HG02840 (cell line): Measurements from ENCODE around the gene ESPNL.

Experiments used
- ATAC-seq: cut with Tn5 transposase; IDR thresholded peaks from one replicate; pipeline ENCODE4 v1.9.1; 2021; ENCODE audit warnings: mild to moderate bottlenecking, moderate library complexity, moderate number of reproducible peaks; ENCODE audit not compliant: unreplicated experiment, low FRiP score

Gene ESPNL

DNA sequence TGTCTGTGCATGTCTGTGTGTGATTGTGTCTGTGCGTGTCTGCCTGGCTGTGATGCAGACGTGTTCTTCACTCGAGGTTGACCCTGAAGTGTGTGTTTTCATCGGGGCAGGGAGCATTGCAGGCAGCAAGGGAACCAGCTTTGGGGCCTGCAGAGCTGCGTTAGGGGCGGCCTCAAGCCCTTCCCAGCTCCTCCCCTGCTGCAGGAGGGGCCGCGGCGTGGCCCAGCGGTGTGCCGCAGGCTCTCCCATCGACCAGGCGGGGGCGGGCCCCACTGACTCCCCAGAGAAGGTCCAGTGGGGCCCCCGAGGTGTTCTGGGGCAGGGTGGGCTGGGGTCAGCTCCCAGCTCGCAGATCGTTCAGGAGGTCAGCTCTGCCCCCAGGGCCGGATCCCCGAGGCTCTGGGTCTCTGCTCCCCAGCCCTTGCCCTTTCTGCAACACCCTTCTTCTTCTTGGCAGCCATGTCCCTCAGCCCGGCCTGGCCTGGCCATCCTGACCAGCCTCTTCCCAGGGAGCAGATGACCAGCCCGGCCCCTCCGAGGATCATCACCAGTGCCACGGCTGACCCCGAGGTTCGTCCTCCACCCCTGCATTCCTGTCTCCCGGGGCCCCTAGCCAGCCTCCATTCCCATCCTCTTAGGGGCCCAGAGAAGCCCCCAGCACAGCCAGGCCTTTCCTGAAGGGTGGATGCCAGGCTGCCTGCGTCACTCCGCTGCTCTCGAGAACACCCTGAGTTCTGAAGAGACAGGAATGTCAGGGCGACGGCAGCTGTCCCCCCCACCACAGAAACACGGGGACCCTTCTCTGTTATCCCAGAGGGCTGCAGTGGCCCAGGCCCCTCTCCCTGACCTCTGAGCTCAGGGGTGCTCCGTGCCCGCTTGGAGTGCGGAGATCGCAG is 27.3 kb downstream of the ESPNL start:
- ATAC-seq = no peak

DNA sequence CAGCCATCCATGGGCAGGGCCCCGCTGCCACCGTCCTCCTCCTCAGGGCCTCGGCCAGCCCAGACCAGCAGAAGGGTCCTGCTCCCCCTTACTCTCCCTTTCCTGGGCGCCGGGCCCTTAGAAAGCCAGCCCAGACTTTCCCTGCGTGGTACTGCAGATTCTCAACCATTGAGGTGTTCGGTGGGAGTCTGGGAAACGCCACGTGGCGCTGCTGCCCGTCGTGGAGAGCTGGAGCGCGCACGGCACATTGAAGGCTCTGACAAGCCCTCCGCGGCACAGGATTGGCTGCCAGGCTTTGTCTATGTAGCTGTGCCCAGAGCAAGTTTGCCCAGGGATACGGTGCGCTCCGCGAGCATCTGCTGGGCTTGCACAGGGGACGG is 27.9 kb downstream of the ESPNL start:
- no peak for ATAC-seq

DNA sequence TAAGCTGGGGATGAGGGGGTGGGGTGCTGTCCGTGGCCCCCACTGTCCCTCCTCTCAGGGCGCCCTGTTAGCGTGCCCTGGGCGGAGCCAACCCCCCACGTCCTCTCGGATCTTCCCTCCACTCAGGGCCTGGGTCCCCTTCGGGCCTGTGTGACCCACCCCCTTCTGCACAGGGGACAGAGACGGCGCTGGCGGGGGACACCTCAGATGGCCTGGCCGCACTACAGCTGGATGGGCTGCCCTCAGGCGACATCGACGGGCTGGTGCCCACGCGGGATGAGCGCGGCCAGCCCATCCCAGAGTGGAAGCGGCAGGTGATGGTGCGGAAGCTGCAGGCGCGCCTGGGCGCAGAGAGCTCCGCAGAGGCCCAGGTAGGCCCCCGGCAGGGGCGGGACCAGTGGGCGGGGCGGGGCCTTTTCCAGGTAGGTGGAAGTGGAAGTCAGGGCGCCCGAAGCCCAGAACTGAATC is 28.4 kb downstream of the ESPNL start:
- ATAC-seq = no peak

DNA sequence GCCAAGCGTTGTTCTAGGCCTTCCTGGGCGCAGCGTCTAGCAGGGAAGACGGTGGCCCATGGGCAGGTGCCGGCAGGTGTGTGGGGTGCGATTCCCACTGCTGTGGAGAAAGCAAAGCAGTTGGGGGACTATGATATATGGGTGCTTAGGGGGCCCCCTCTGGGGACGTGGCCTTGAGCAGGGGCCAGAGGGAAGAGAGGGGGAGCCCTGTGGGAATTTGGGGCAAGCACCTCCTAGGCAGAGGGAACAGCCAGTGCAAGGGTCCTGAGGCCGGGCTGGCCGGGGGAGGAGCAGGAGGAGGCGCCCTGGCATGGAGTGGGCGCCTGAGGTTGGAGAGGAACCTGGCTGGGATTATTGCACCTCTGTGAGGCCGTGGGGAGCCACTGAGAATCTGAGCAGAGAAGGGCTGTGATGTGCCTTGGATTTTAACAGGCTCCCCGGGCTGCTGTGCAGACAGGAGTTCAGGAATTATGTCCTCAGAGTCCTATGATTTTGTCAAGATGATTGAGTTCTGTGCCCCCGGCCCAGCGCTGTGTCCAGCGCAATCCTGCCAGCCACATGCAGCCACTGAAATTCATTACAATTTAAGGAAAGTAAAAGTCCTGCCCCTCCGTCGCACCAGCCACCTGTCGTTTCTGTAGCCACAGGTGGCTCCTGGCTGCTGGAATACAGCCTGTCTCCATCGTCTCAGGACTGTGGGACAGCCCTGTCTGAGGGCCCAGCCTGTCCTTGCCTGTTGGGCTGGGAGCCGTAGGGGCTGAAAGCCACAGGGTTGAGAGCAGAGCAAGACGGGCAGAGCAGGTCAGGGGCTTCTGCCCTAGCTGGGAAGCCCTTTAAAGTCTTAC is 29.2 kb downstream of the ESPNL start:
- no peak for ATAC-seq

DNA sequence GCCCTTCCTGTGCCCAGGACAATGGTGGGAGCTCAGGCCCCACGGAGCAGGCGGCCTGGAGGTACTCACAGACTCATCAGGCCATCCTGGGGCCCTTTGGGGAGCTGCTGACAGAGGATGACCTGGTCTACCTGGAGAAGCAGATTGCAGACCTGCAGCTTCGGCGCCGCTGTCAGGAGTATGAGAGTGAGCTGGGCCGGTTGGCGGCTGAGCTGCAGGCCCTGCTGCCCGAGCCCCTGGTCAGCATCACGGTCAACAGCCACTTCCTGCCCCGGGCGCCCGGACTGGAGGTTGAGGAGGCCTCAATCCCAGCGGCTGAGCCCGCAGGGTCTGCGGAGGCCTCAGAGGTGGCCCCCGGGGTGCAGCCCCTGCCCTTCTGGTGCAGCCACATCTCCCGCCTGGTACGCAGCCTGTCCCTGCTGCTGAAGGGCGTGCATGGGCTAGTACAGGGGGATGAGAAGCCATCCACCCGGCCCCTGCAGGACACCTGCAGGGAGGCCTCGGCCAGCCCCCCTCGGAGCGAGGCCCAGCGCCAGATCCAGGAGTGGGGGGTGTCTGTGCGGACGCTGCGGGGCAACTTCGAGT is 30.1 kb downstream of the ESPNL start:
- no peak for ATAC-seq

DNA sequence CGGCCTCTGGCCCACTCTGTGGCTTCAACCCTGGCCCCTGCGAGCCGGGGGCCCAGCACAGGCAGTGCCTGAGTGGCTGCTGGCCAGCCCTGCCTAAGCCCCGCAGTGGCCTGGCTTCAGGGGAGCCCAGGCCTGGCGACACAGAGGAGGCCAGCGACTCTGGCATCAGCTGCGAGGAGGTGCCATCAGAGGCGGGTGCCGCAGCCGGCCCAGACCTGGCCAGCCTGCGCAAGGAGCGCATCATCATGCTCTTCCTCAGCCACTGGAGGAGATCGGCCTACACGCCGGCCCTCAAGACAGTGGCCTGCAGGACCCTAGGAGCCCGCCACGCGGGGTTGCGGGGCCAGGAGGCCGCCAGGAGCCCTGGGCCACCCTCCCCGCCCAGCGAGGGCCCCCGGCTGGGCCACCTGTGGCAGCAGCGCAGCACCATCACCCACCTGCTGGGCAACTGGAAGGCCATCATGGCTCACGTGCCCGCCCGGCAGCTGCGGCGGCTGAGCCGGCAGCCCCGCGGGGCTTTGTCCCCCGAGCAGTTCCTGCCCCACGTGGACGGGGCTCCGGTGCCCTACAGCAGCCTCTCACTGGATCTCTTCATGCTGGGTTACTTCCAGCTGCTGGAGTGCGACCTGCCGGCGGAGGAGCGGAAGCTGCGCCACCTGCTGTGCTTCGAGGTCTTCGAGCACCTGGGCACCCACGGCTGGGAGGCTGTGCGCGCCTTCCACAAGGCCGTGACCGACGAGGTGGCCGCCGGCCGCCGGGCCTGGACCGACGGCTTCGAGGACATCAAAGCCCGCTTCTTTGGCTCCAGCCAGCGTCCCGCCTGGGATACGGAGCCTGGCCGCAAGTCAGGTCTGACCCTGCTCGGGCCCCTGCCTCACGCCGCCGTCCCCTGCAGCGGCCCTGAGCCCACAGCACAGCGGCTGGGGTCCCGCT is 30.8 kb downstream of the ESPNL start:
- no peak for ATAC-seq

DNA sequence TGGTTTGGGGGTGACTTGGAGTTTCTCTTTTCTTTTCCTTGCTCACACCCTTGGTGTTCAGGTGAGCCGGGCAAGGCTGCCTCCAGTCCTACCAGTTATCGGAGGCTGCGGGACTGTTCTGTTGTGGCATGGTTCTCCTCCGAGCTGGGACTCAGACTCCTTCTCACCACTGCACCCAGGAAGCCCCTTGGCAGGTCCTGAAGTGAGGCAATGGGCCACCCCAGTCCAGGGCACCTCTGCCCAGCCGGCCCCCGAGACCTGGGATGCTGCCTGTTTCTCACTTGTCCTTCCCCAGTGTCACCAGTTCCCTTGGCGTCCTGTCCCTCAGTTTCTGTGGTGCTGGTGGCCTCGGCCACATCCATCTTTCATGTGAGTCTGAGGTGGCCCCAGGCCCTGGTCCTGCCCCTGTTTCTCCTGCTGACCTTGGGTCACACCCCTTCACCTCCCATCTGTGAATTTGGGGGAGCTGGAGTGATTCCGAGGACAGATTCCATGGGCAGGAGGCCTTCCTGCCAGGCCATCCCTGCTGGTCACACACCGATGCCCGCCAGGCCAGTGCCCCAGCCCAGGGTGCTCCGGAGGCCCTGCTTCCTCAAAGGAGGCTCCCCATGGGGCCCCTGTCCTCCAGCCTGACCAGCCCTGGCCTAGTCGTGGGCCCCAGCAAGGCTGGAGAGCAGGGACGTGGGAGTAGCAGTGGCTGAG is 31.8 kb downstream of the ESPNL start:
- ATAC-seq = no peak

DNA sequence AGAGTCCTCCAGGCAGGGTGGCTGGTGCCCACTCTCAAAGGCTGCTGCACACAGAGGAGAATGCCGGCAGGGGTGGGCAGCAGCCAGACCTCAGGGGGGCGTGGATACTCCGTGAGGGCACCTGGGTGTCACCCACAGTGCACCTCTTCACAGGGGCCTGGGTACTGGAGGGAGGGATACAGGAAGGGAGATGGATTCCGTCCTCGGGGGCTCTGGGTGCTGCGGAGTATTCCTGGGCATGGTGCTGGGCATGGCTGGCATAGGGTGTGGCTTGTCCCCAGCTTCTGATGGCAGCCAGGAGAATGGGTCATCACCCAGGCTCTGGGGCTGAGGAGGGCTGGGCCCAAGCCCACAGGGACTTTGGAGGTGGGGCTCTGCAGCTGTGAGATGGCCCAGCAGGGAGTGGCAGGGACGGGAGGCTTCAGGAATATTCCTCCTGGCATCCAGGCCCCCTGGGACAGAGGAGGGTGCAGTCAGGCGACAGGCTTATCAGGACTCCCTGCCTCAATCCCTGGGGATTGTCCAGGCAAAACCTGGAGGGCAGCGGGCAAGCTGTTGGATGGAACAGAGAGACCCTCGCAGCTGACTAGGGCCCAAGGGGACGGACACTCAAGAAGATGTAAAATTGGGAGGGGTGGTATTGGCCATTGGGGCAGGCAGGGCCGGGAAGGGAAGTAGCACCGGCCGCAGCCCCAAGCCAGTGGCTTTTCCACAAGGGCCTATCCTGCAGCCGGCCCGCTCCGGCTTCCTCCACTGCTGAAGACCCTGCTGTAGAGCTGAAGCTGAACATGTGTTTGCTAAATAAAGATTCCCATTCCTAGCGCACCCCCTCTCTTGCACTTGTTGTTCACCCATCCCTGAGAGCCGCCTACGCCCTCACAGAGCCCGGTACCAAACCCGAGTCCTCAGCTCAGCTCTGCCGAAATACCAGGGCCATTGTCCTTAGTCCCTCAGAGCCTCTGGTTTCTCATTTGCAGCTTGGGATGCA is 32.6 kb downstream of the ESPNL start:
- no peak for ATAC-seq

DNA sequence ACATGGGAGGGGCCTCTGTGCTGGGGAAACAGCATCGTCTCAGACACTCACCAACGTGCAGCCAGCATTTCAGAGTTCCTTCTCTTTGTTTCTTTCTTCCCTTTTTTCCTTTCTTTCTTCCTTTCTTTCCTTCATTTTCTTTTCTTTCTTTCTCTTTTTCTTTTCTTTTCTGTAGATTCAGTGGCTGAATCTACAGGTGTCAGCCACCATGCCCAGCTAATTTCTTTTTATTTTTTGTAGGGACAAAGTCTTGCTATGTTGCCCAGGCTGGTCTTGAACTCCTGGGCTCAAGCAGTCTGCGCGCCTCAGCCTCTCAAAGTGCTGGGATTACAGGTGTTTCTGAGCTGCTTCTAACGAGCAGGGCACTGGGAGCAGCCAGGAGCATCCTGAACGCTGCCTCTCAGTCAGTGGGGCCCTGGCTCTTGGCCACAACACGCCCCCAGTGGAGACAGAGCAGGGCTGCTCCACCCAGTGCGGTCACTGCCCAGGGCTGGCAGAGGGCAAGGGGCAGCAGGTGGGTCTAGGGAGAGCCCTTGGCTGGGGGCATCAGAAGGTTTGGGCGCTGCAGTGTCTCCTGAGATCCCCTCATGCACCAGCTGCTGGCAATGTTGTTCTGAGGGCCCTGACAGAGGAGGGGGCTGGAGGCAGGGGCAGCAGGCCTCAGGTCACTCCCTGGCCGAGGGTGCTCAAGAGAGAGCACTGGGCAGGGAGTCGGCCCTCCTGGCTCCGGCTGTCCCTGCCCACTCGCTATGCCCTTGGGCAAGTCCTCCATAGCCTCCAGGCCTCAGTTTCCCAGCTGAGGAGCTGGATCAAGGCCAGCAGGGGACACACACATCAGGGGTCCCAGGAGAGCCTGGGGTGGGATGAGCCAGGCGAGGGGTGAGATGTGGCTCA is 33.6 kb downstream of the ESPNL start:
- no peak for ATAC-seq

DNA sequence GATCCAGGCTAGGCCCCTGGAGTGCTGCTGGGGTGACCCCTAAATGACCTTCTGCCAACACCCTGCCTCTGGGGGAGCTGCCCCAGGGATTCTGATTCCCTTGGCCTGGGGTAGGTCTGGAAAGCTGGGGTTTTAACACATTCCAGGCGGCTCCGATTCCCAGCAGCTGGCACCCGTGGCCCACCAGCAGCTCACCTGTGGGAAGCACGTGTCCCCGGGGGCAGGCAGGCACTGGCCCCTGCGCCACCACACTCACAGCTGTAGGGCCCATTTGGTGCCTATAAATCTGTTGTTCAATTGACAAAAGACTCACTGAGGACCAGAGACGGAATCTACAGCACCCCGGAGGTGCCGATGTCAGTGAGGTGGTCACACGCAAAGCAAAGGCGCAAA is 34.2 kb downstream of the ESPNL start:
- ATAC-seq = no peak

DNA sequence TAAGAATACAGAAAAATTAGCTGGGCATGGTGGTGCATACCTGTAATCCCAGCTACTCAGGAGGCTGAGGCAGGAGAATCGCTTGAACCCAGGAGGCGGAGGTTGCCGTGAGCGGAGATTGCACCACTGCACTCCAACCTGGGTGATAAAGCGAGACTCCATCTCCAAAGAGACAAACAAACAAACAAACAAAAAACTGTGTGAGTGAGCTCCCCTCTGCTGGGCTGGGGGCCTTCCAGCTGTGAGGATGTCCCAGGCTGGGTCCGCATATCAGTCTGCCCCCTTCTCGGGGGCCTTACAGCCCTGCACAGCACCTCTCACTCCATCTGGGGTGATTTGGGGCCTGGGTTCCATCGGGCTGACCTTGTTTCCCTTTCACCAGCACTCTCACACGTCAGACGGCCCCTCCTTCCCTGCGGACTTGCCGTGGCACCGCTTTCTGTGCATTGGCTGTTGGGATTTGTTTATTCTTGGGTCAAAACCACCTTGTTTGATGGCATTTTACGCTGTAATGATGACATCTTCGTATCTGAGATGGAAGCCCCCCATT is 35.5 kb downstream of the ESPNL start:
- ATAC-seq = no peak

DNA sequence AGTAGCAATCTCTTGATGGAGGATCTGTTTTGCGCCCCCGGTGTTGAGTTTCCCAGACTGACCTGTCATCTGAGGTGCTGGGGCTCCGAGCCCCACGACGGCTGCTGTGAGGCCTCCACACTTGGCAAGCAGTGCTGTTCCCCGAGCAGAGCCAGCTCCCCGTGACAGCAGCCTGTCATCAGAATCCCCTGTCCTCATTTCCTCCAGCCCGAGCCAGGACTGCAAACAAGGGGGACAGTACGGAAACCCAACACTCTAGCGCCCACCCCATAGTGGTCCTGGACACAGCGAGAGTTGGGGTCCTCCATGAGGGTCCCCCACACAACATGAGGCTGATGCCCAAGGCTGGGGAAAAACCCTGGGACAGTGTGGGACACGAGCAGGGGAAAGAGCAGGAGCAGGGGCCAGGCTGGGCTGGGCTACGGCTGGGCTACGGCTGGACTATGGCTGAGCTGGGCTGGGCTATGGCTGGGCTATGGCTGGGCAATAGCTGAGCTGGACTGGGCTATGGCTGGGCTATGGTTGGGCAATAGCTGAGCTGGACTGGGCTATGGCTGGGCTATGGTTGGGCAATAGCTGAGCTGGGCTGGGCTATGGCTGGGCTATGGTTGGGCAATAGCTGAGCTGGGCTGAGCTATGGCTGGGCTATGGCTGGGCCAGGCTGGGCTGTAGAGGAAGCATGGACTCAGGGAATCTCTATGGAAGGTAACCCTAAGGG is 36.8 kb downstream of the ESPNL start:
- ATAC-seq = no peak

DNA sequence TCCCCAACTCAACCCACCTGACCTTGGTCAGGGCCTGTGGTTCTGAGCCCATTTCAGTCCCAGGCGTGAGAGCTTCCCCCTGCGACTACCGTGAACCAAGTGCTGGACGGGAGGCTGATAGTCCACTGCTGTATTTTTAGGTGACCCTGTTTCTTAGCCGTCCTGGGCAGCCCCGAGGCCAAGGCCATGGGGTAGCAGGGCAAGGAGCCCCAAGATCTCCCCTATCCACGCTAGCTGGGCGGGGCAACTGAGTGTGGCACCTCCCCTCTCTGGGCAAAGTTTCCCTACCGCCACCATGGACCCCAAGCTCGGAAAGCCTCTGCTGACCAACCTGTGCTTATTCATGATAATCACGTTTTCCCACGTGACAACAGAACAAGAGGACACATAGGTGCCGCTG is 37.7 kb downstream of the ESPNL start:
- ATAC-seq = no peak

DNA sequence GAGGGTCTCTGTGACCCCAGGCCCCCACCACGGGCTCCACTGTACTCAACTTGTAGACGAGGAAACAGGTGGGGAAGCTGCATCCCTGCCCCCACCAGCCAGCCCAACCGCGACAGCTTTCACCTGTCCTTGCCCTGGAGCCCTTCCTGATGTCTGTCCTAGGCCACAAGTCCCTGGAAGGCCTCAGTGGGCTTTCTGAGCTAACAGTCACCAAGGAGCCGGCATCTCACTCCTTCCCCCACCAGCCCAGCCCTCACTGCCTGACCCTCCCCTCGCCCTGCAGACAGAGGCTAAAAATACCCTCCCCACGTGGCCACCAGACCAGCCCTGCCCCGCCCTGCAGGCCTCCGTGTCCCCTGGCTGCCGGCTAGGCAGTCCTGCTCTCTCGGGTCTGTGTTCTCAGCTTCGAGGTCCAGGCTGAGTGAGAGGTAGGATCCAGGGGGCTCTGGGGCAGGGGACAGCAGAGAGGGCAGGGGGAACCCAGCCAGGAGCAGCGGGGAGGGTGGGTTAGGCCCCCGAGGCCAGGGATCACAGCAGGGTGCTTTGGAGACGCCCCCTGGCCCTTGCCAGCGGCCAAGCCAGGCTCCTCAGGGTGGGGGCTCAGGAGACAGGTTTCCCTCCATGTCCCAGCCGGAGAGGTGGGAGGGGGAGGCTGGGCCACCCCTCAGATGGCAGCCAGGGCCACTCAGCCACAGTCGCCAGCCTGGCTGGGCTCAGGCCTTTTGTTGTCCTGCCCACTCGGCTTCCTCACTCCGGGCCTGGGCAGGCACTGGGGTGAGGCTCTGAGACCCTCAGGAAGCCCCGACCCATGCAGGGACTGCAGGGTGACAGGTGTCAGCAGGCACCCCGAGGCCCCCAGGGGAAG is 38.4 kb downstream of the ESPNL start, which contains the start of gene KLHL30:
Gene KLHL30, plus strand, starts transcription at position 338 of the 865 bp plus-strand sequence. CDS start 2,087 bp downstream, outside the sequence.
- no peak for ATAC-seq
